PFSK-1 (cell line): ENCODE results near the gene S100A8.

Experiments used
- FOXP2 ChIP-seq: optimal IDR thresholded peaks from 2 replicates; pipeline ENCODE3; 2011; ENCODE audit warnings: borderline replicate concordance, control low read depth, inconsistent platforms; ENCODE audit not compliant: insufficient read depth; ENCODE audit errors: extremely low read length, extremely low read depth
- POLR2AphosphoS5 ChIP-seq: IDR thresholded peaks from 2 replicates; pipeline ENCODE4 v1.6.1; 2012; ENCODE audit warnings: low read depth, mild to moderate bottlenecking, control low read depth, low read length, moderate library complexity
- SIN3A ChIP-seq: IDR thresholded peaks from 2 replicates; pipeline ENCODE4 v1.6.1; 2012; ENCODE audit warnings: mild to moderate bottlenecking, low read length, moderate library complexity, borderline replicate concordance; ENCODE audit not compliant: insufficient read depth
- TAF1 ChIP-seq: IDR thresholded peaks from 2 replicates; pipeline ENCODE4 v1.6.1; 2012; ENCODE audit warnings: low read length, control low read depth, borderline replicate concordance; ENCODE audit not compliant: insufficient read depth
- TF ChIP-seq, protein P1 (sequence below), 2 experiments: IDR thresholded peaks; 2 replicates each; pipeline versions ENCODE4 v1.6.1 to v1.8.0; 2011 to 2012; ENCODE audit warnings: low read depth in 2 of 2, low read length in 2 of 2, control low read depth in 1 of 2, inconsistent platforms in 1 of 2, mild to moderate bottlenecking in 1 of 2, moderate library complexity in 1 of 2; ENCODE audit not compliant: insufficient read depth in 1 of 2

DNA sequence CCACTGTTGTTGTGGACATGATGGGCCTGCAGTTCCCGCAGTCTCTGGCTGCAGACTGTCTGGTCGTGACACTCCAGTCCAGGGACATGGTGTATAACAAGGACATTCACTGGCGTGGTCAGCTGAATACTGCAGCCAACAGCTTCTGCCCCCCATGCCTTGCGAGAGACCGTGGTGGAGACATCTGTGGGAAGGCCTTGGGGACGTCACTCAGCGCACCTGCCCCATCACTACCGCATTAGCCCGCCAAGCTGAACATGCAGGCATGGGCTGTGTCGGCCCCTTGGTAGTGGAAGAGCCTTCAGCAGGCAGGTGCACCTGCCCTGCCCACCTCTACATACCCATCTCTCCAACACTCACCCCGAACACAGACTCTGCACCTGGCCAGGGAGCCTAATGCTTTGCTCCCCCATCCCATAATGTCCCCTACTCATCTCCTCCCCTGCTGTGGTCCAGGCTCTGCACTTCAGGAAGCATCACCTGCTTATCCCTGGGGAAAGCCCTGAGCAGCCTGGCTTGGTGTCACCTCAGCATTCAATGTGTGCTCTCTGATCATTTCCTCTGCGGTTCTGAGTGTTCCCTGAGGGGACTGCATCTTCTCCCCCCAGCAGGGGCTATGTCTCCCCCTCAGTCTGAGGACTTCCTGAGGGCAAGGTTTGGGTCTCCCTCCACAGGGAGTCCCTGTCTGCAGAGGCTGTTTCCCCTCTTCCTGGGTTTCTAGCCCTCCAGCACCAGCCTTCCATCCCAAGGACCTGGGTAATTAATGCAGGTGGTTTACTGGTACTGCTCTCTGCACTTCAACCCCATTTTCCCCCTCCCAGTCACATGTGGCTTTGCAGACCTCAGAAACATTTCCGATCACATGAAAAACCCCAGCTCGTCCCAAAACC, 45.4 kb downstream of the S100A8 start:
- TF ChIP-seq, protein P1, sequence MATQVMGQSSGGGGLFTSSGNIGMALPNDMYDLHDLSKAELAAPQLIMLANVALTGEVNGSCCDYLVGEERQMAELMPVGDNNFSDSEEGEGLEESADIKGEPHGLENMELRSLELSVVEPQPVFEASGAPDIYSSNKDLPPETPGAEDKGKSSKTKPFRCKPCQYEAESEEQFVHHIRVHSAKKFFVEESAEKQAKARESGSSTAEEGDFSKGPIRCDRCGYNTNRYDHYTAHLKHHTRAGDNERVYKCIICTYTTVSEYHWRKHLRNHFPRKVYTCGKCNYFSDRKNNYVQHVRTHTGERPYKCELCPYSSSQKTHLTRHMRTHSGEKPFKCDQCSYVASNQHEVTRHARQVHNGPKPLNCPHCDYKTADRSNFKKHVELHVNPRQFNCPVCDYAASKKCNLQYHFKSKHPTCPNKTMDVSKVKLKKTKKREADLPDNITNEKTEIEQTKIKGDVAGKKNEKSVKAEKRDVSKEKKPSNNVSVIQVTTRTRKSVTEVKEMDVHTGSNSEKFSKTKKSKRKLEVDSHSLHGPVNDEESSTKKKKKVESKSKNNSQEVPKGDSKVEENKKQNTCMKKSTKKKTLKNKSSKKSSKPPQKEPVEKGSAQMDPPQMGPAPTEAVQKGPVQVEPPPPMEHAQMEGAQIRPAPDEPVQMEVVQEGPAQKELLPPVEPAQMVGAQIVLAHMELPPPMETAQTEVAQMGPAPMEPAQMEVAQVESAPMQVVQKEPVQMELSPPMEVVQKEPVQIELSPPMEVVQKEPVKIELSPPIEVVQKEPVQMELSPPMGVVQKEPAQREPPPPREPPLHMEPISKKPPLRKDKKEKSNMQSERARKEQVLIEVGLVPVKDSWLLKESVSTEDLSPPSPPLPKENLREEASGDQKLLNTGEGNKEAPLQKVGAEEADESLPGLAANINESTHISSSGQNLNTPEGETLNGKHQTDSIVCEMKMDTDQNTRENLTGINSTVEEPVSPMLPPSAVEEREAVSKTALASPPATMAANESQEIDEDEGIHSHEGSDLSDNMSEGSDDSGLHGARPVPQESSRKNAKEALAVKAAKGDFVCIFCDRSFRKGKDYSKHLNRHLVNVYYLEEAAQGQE (IDR thresholded peaks at IDR 0.05; ENCODE audit: insufficient read depth in 1 of 2, low read depth in 2 of 2, low read length in 2 of 2), result no peak
- TF ChIP-seq SIN3A, result no peak
- TF ChIP-seq POLR2AphosphoS5, result no peak
- TF ChIP-seq TAF1, result no peak
- TF ChIP-seq FOXP2, result no peak
